ENCODE results near the gene SENP1.

SENP1 gene

DNA sequence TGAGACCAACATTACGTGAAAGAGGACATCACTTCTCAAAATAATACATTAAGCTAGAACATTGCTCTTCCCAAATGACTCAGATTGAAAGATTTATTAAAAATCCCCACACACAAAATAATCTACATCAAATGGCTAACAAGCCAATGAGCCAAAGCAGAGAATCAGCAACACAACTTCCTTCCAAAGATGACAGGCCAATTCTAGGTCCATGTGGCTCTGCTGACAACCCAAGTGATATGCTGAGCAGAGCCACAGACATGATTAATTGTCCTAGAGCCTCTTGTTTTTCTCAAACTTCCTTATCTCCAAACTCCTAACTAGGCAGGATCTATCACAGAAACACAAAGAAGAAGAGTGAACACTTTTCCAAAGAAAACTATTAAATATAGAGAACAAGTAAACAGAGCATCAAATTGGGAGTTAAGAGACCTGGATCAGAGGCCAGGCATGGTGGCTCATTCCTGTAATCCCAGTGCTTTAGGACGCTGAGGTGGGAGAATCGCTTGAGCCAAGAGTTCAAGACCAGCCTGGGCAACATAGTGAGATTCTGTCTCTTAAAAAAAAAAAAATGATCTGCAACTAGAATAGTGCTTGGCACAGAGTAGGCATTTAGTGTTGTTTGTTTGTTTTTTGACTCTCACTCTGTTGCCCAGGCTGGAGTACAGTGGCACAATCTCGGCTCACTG is 38.5 kb downstream of the SENP1 start:
- DNase-seq (ENCODE audit: low spot score) = no peak

DNA sequence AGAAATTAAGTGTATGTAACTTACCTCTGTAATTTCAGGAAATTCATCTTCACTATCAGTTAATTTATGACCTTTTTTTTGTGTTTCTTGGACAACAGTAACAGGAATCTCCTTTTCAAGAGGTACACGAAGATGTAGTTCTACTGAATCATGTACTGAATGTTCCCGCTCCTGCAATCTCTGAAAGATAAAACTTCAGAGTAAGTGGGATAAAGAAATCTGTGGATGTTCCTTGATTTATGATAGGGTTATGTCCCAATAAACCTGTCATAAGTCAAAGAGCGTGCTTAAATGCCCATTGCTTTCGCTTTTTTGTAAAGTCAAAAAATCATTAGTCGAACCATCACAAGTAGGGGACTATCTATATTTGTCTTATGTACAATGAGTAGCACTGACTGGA is 40.8 kb downstream of the SENP1 start:
- DNase-seq (ENCODE audit: low spot score) = no peak

DNA sequence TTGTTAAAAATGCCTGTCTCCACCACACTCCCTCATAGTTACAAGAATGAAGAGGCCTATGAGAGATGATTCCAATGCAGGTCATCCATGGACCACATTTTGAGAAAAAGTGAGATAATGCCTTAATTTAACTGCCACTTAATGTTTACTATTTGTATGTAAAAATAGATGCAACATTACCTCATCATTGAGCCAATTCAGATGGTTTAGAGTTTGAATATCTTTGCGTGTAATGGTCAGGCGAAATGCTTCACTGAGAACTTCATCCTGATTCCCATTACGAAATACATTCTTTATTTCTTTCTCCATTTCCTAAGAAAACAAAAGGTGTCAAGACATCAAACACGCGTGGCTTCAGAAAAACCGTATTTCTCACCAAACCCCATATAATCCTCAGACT is 42.3 kb downstream of the SENP1 start:
- DNase-seq (ENCODE audit: low spot score) = no peak

DNA sequence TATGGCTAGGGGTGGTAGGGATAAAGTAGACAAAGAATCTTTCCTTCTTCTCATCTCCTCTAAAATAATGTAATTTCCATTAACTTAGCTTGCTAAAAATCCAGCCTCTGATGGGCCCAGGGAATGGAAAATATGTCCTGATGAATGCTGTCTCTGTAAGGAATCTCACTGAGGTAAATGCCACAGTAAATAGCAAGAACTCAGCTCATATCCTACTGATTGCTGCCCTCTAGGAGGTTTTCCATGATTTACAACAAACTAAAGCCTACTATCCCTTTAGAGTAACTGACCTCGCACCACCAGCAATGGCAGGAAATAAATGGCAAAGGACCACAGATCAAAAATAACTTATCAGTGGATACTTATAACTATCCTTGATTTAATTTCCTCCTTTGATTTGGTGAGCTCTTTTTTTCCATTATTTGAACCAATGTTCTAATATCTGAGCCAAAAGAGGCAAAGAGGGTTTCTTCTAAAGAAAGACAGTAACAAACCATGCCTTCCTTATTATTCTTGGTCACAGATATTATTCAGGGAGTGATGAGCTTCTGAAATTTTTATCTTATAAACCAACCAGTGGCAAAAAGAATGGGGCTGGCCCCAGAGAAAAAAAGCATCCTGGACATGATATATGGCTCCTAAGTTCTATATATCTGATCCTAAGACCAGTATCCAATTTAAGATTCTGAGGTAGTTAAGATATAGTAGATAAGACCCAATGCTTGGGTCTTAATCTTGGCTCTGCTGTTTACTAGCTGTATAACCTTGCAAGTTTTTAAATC is 43.8 kb downstream of the SENP1 start:
- DNase-seq (ENCODE audit: low spot score) = no peak

DNA sequence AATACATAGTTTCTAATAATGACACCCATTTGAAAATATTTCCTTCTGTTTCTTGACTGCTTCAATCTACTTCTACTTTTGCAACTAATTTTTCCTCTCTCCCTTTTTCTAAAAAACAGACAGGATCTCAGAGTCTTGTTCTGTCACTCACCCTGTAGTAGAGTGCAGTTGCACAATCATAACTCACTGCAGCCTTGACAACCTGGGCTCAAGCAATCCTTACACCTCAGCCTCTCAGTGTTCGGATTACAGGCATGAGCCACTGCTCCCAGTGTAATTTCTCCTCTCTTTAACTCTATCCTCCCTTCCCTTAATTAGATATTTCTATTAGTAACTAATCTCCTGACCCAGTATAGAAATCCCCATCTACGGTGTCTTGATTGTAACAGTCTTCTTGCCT is 45.4 kb downstream of the SENP1 start:
- no peak for DNase-seq (ENCODE audit: low spot score)

DNA sequence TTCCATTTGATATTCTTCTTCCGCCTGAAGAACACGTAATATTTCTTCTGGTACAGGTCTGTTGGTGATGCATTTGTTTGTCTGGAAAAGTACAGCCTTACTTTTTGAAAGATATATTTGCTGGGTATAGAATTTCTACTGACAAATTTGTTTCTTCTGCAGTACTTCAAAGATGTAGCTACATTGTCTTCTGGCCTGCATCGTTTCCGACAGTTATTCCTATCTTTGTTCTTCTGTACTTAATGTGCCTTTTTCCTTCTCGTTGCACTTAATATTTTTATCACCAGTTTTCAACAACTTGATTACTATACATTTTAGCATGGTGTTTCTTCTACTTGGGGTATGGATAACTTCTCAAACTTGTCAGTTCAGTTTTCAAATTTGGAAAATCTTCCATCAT is 47.1 kb downstream of the SENP1 start:
- DNase-seq (ENCODE audit: low spot score) = no peak

DNA sequence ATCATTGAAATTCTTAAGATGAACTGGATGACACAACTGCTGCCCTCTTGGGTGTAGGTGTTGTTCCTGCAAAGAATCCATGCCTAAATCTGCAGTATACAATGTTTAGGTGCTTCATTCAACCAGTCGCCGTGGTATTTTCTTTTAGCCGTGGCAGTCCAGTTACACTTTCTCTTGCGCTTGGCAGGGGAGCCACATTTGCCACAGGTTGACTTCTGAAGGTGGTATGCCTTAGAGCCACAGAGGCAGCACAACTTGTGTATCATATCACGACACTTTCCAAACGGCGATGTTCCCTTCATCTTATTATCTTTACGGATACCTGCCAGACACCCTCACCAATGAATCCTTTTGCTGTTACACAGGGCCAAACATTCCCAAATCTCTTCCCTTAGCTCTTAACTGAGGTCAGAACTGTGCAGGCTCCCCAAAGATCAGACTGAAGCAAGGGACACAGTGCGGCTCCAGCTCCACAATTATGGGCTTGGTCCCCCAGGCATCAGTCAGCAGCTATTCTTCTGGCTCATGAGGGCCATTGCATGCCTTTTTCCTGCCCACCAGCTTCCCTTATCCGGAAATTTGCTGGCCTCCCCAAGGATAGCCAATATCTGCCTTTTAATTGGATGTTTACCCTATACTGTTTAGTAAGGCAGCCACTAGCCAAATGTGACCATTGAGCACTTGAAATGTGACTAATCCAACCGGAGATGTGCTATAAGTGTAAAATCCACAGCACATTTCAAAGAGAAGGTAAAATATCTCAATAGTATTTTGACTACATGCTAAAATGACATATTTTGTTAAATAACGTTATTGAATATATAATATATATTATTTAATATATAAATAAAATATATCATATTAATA is 50.7 kb downstream of the SENP1 start:
- no peak for DNase-seq (ENCODE audit: low spot score)

DNA sequence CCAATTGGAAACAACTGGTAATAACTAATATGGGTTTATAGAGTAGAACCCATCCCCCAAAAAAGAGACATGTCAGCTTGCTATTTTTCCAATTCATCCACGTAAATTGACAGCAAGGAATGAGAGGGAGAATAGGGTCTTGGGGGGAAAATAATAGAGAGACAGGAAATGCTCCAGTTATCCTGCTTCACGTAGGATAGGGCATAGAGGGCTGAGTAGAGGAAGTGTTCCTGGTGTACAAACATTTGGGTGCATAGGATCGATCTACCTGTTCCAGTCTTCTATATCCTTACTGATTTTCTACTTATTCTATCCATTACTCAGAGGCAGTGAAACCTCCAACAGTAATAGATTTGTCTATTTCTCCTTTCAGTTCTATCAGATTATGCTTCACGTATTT is 52.0 kb downstream of the SENP1 start:
- no peak for DNase-seq (ENCODE audit: low spot score)

DNA sequence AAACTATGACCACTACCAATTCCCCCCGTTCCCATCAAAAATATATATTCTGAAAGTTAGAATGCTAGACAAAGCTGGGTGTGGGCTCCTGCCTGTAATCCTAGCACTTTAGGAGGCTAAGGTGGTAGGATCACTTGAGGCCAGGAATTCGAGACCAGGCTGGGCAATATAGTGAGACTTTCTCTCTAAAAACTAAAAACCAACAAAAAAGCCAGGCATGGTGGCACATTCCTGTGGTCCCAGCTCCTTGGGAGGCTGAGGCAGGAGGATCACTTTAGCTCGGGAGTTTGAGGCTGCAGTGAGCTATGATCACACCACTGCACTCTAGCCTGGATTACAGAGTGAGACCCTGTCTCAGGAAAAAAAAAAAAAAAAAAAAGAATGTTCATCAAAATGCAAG is 52.8 kb downstream of the SENP1 start:
- DNase-seq (ENCODE audit: low spot score) = no peak

DNA sequence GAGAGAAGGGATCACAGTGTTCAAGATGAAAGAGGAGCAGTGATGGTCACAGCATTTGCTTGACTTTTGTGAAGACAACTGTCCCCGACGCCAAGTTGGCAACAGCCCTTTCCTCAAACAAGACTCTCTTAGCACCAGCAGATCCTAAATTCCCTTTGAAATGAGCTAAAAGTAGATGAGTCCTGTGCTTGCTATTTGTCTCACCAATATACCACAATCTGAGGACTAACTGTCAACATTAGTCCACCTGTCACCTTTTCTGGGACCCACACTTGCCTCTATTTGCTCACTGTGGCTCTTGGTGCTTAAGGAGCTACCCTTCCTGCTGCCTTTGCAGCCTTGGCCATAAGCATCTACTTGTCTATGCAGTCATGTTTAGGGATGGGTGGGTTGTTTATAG is 54.2 kb downstream of the SENP1 start:
- no peak for DNase-seq (ENCODE audit: low spot score)

DNA sequence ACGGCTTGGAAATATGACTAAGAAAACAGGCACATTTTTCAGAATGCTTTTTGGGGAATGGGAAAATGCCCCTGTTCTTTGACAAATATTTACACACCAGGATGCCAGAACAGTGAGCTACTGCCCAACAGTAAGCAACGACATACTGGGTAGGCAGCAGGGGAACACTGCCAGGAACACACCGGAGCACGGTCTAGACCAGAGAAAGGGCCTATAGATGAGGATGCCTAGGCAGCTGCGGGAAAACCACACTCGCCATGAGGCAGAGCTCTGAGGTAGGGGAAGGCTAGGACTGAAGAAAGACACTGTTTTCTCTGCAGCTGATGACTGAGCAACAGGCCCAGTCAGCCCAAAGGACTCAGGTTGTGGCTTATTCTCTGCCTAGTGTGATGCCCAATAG is 55.7 kb downstream of the SENP1 start:
- no peak for DNase-seq (ENCODE audit: low spot score)

DNA sequence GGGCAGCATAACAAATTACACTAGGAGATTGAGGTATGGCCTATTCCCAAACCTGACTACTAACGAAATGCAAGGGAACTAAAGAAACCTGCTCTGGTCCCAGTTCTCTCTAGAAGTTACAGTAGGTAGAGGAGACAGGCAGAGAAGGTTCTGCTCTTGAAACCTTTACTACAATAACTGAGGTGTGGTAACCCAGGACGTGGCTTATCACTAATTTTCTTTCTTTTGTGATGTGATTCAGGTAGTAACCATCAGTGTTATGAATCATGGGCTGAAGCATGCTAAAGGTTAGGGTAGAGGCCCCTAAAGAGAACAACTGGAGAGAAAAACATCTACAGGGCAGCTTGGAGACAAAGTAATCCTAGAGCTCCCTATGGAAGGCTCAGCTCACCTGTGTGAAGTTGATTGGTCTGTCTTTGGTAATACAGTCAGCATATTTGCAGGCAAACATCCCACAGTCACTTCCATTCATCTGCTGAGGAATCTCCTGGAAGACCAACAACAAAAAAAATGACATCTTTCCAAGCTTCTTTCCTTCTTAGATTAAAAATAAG is 59.8 kb downstream of the SENP1 start:
- no peak for DNase-seq (ENCODE audit: low spot score)

DNA sequence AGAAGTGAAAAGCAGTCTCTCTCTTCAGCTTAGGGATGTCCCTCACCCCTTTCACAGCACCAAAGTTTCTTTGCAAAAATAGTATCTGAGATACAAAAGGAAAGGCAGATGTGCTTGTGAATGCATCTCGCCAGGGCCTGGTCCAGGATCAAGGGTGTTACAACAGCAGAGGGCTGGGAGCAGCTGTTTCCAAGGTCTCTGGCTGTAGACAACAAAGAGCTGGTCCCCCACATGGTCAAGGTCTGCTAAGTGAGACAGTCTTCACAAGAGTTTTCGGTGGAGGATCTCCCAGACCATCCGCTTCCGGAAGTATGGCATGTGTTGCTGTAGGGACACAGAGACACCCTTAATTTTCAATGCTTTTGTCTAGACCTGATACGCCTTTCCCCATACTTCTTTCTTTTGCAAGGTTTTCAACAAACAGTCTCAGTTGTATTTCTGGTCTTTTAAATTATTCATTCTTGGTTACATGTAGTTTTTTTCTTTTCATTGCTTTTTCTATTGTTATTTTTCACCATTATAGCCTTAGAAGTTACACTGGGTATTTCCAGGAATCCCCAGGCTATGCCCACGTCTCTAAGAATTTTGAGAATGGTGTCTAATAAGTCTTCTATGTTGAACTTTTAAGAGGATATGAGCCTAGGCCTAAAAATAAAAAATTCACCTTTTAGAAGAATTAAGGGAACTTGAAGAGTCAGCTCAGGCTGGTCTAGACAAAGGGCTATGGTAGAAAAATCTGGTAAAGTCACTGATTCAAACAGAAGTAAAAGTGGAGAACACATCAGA is 60.6 kb downstream of the SENP1 start:
- DNase-seq (ENCODE audit: low spot score) = no peak

DNA sequence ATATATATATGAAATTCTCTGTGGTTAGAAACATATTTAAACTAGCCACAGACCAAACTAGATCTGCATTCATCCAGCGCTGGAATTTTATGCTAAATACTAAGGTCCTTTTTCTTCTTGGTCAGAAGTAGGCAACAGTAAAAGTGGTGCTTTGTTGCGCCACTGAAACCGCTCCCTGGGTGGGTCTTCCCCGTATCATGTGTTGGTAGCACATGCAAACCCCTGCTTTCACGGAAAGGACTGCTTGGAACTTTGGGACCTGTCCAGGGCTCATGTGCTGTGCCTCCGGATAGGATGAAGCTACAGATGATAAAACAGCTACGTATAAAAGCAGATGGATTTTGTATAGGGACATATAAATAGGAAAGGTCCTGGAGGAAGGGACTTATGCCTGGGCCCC is 61.5 kb downstream of the SENP1 start:
- DNase-seq (ENCODE audit: low spot score) = no peak

DNA sequence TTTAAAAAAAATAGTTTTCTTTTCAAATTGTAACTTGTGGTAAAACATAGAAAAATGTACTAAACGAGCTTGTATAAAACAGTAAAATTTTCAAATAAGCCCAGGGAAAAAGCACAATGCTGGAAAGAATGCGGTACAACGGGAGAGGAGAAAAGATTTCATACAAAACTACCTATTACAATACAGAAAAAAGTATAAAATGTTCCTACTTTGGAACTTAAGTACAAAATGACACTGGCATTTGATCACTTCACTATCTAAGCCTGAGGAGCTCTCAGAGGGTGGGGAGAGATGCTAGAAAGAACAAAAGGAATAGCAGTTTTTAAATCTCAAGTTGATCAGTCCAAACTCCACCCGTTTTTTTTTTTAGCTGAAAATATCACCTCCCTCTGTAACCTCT is 62.1 kb downstream of the SENP1 start:
- DNase-seq (ENCODE audit: low spot score) = no peak

DNA sequence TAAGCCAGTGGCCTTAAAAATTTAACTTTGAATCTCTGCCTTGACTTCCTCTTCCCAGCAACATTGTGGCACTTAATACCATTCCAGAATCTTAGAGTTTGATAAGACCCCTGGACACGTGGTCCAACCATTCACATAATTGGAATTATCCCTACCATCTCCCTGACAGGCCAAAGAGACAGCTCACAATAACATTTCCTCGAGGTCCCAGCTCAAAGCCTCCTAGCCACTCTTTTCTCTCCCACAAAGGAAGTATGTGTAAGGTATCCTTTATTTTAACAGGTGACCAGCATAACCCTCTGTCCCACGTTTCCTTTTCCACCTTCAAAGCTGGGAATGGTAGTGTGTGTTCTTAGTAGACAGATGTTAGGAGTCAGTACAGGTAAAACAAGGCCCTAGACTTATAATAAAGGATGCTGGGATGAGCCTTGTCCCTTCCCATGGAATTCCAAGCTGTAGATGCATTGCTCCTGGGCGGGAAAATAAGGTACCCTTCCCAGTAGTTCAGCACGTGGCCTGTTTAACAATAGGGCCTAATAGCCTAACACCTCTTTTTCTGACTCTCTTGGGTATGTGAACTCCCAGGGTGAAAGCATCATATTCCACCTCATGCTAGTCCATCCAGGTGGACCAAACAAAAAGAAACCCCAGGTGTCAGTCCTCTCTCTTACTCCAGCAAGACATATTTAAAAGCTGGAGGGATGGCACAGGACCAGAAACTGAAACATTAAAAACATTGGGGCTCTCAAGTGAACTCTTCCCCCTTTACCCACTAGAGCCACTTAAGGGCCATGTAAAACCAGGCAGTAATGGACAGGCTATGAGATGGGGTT is 64.1 kb downstream of the SENP1 start:
- no peak for DNase-seq (ENCODE audit: low spot score)

DNA sequence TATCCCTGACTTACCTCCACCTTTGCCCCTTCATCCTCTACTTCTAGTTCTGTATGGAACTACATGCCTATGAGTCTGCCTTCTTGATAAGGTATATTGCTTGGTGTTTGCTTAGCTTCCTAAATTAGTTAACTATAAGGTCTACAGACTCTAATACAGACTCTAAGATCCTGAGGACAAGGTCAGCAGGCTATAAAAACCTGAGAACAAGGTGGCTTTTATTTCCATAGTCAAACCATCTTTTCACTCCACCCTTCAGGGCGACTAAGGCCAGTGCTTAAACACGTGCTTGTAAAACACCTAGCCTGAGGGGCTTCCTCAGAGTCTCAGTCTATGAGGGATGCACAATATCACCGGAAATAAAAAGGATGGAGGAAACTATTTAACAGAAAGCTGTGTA is 65.5 kb downstream of the SENP1 start:
- no peak for DNase-seq (ENCODE audit: low spot score)

DNA sequence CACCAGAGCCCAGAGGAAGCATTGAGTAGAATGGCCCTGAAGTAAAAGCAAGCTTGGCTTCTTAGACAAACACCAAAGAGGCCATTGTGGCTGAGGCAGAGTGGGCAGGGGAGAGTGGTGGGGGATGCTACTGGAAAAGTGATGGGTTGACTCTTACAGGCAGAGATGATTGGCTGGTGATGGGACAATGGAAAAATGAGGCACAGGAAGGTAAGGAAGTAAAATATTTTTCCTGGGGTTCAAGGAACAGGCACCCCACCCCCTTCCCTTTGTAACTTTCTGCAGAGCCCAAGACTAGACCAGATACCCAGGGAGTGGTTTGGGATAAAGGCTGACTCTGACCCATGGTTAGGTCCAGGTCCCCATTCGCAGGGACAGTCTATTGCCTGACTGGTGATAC is 66.7 kb downstream of the SENP1 start:
- no peak for DNase-seq (ENCODE audit: low spot score)

DNA sequence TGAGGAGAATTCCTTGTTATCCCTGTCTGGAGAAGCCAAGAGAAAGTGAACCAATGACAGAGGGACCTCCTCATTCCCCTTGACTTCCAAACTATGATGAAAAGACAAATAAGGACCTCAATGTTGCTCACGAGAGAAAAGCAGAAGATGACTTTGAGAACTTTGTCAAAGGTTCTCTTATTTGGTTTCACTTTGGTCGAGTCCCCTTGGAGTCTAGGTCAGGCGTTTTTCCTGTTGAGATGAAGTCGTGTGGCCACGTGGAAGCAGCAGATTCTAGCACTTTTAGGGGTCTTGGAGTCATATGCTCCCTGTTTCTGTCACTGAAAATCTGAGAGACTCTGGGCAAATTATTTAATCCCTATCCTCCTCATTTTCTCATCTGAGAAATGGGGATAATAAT is 67.8 kb downstream of the SENP1 start:
- no peak for DNase-seq (ENCODE audit: low spot score)

DNA sequence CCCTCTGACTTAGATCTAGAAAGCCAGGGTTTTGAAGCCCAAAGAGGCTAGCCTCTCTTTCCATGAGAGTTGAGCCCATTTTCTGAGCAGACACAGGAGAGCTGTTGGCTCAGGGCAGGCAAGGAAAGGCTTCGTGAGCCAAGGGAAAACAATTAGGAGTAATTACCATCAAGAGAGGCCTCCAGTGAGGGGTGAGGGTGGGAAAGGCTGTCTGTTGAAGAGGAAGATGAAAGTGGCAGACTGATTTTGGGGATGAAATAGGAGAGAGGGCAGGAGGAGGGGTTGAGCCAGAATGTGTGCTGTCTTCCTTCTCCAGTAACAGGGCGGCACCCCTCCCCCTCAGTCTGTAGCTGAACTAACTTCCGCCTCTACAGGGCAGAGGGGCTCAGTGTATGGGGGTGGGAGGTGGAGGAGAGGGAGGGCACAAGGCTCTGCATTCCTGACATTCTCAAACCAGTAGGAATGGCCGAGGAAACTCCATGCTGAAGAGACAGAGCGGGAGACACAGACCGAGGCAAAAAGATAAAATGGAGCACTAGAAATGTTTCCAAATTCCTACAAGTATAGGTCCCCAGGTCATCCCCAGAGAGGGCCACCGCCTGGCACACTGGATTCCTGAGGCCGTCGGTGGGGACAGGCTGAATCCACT is 68.5 kb downstream of the SENP1 start:
- DNase-seq (ENCODE audit: low spot score) = no peak
